ENCODE measurements around the gene PPP2R5C.

DNA sequence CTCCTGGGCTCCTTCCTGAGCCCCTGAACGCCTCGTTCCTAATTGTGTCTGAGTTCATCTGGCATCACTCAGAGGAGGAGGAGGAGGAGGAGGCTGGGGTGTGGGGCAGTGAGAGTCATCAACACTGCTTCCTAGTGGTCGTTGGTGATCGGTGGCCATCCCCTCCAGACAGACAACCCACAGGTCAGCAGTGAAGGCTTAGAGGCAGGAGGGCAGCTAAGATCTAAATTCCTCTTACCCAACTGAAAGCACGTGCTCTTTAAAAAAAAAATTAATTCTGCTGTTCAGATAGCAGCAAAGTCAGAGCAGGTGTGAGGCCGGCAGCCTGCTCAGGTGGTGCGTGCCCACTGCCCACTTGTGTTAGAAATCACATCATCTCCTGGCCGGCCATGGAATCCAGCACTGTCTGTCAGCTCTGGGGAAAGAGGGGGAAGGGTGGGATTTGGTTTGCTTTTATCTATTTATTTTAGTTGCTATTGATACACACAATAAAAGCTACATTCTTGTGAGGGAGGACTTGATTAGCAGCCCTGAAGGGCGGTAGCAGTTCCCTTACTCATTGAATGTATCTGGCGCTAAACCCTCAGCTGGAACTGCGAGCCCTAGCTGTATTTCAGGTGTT lies 46.6 kb downstream of the PPP2R5C start:
- TF ChIP-seq, protein P1, sequence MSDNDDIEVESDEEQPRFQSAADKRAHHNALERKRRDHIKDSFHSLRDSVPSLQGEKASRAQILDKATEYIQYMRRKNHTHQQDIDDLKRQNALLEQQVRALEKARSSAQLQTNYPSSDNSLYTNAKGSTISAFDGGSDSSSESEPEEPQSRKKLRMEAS (IDR thresholded peaks at IDR 0.05; ENCODE audit: insufficient read depth, insufficient read length), result no peak
- no peak for TF ChIP-seq CTCF (IDR thresholded peaks at IDR 0.05; ENCODE audit: extremely low read depth in 1 of 2, insufficient read depth in 1 of 2, low read depth in 1 of 2, low read length in 2 of 2)
- no peak for TF ChIP-seq POLR2A (IDR thresholded peaks at IDR 0.05; ENCODE audit: low read depth, low read length)
- TF ChIP-seq POLR2AphosphoS5 (IDR thresholded peaks at IDR 0.05; ENCODE audit: insufficient read depth, low read depth, low read length), result no peak
